ENCODE results near the gene MPHOSPH6. TPM values are rescaled to one million over a fixed set of nuclear protein-coding genes. Genes with fewer than 3 reads are reported as not detected.
A peak's percentile ranks its signal among the peaks of the same experiment; 100 is the strongest.

Gene MPHOSPH6
- total and polyA plus RNA-seq, 2 of the 13 experiments (the other 11 are each of a cell fraction or from before 2014, with no cell fraction given), result 28.4 to 76.4 TPM

DNA sequence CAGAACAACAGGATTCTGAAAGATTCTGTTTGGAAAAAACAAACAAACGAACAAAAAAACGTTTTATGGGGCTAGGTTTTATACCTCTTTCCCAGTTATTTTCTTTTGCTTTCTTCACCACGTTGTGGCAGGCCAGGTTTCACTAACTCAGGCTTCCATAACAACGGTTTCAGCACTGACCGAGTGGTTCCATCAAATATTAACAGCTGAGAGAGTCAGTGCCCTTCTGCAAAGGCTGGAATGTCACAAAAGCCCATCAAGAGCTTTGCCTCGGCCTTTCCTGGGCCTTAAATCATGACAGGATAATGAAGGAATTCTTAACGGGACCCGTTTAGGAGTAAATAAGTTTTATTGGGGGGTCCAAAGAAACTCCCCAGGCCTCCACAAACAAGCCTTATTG, 34.2 kb downstream of the MPHOSPH6 start:
- Histone ChIP-seq H3K36me3 (replicated peaks in 1 of 2; ENCODE audit: control insufficient read depth in 1 of 2, insufficient read depth in 2 of 2, low read length in 2 of 2) (no peaks in the 10 kb centered on the region; a peak in 2 of 5 replicates), H2AFZ (ENCODE audit: low read length) (no peak overlapping the region), H4K20me1 (ENCODE audit: insufficient read depth, low read length) (no peaks in the 10 kb centered on the region), H3K4me1 (ENCODE audit: insufficient read depth, low read length) (peaks cover 36% of the 10 kb centered on the region), H3K9me3 (ENCODE audit: low read length) (no peaks in the 10 kb centered on the region), H3K9ac (ENCODE audit: insufficient read depth, low read depth, low read length) (no peak overlapping the region), H3K27ac (ENCODE audit: extremely low read length, insufficient read depth, low read length) (peak overlapping the region; percentile 21), H3K27me3 (ENCODE audit: control insufficient read depth in 1 of 2, insufficient read depth in 2 of 2, low read length in 2 of 2) (no peaks in the 10 kb centered on the region), H3K4me3 (replicated peaks in 1 of 3; ENCODE audit: insufficient read depth in 1 of 3, low read depth in 2 of 3, low read length in 3 of 3) (no peak overlapping the region), H3K79me2 (ENCODE audit: insufficient read depth, low read length) (no peaks in the 10 kb centered on the region), H3K4me2 (ENCODE audit: low read depth, low read length) (peak overlapping the region; percentile 47)
- WGBS (ENCODE audit: low lambda C conversion rate), result 9% methylated on average over 8 of the region's 8 CpGs
- in situ Hi-C loops (cut with HindIII; ENCODE audit: extremely low pct_ligation_motif_present, low pct_unique_long_range_greater_than_20kb) (no loop called here), intact Hi-C loops (cut with micrococcal nuclease; ENCODE audit: unreplicated experiment) (no loop called here)
- POLR2A ChIA-PET, result interaction anchor here (0.7 to 2.0 kb wide), 2 partner anchors 34 to 76 kb away, joined by 3 to 7 read pairs; partner anchors contain the start of gene MPHOSPH6
- DNase-seq (ENCODE audit: low spot score) (peak; percentile 60), FAIRE-seq (peak; percentile 59), ATAC-seq (peak; percentile 98)
- no TSS peak for BruUV-seq (replicated peaks)
- CTCF ChIA-PET (ENCODE audit: low intra/inter-chr PET ratio, low total read pairs), result no interaction called here
- peak; percentile 43; the same call in 1 of the 2 replicates for TF ChIP-seq SAP130 (CRISPR knock-in tag; IDR thresholded peaks at IDR 0.05; ENCODE audit: low read depth)
- TF ChIP-seq ZNF292 (CRISPR knock-in tag; IDR thresholded peaks at IDR 0.05; ENCODE audit: borderline replicate concordance, low read depth), result no peak; the same call in 1 of the 2 replicates
- TF ChIP-seq ZMYM4 (CRISPR knock-in tag; IDR thresholded peaks at IDR 0.05), result no peak
- TF ChIP-seq MIXL1 (CRISPR knock-in tag; IDR thresholded peaks at IDR 0.05), result no peak
- no peak for TF ChIP-seq SMAD1 (CRISPR knock-in tag; IDR thresholded peaks at IDR 0.05; ENCODE audit: borderline replicate concordance, low read depth)
- peak; percentile 89 for TF ChIP-seq TEAD3 (CRISPR knock-in tag; optimal IDR thresholded peaks at IDR 0.05; ENCODE audit: borderline replicate concordance)
- TF ChIP-seq ZNF644 (CRISPR knock-in tag; IDR thresholded peaks at IDR 0.05; ENCODE audit: low read depth), result peak; percentile 44; the same call in 1 of the 2 replicates
- peak; percentile 80; the same call in 1 of the 2 replicates for TF ChIP-seq ZNF264 (CRISPR knock-in tag; IDR thresholded peaks at IDR 0.05)
- TF ChIP-seq TFAP4 (IDR thresholded peaks at IDR 0.05; ENCODE audit: borderline replicate concordance, low read depth), result peak; percentile 84
- TF ChIP-seq, protein P1, sequence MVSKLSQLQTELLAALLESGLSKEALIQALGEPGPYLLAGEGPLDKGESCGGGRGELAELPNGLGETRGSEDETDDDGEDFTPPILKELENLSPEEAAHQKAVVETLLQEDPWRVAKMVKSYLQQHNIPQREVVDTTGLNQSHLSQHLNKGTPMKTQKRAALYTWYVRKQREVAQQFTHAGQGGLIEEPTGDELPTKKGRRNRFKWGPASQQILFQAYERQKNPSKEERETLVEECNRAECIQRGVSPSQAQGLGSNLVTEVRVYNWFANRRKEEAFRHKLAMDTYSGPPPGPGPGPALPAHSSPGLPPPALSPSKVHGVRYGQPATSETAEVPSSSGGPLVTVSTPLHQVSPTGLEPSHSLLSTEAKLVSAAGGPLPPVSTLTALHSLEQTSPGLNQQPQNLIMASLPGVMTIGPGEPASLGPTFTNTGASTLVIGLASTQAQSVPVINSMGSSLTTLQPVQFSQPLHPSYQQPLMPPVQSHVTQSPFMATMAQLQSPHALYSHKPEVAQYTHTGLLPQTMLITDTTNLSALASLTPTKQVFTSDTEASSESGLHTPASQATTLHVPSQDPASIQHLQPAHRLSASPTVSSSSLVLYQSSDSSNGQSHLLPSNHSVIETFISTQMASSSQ (IDR thresholded peaks at IDR 0.05; ENCODE audit: low read depth), result 0 out of 2 replicates have a peak, but pooled peaks have one; percentile 26
- TF ChIP-seq, protein P1 (CRISPR knock-in tag; IDR thresholded peaks at IDR 0.05; ENCODE audit: borderline replicate concordance), result no peak
- TF ChIP-seq ZNF496 (CRISPR knock-in tag; IDR thresholded peaks at IDR 0.05; ENCODE audit: insufficient replicate concordance), result no peak
- no peak for TF ChIP-seq BCL6 (CRISPR knock-in tag; IDR thresholded peaks at IDR 0.05)
- TF ChIP-seq RFX3 (CRISPR knock-in tag; IDR thresholded peaks at IDR 0.05), result 0 out of 2 replicates have a peak, but pooled peaks have one; percentile 23
- no peak for TF ChIP-seq TBP (CRISPR knock-in tag; IDR thresholded peaks at IDR 0.05)
- no peak for TF ChIP-seq NR3C1 (CRISPR knock-in tag; IDR thresholded peaks at IDR 0.05)
- TF ChIP-seq LCORL (IDR thresholded peaks at IDR 0.05), result no peak
- TF ChIP-seq LCORL (CRISPR knock-in tag; IDR thresholded peaks at IDR 0.05), result 0 out of 2 replicates have a peak, but pooled peaks have one; percentile 36
- no peak for TF ChIP-seq YEATS2 (CRISPR knock-in tag; IDR thresholded peaks at IDR 0.05; ENCODE audit: borderline replicate concordance)
- TF ChIP-seq ZNF12 (CRISPR knock-in tag; IDR thresholded peaks at IDR 0.05), result peak; percentile 43; the same call in 1 of the 2 replicates
- TF ChIP-seq HOMEZ (CRISPR knock-in tag; IDR thresholded peaks at IDR 0.05; ENCODE audit: low read depth), result 0 out of 2 replicates have a peak, but pooled peaks have one; percentile 19
- no peak for TF ChIP-seq ZNF350 (CRISPR knock-in tag; IDR thresholded peaks at IDR 0.05; ENCODE audit: borderline replicate concordance, low read depth)

Measured in HepG2 (cell line).